HG03469 (cell line): ENCODE results near the gene SIX5.
"Not testable (repeated sequence)": the region's sequence is repeated elsewhere in the genome, so short reads cannot be mapped to it uniquely, and the experiment has no call there.

ENCODE experiments used
- ATAC-seq: cut with Tn5 transposase; IDR thresholded peaks from one replicate; pipeline ENCODE4 v1.9.1; 2021; ENCODE audit warnings: mild to moderate bottlenecking, moderate library complexity, moderate number of reproducible peaks; ENCODE audit not compliant: unreplicated experiment

SIX5 gene

DNA sequence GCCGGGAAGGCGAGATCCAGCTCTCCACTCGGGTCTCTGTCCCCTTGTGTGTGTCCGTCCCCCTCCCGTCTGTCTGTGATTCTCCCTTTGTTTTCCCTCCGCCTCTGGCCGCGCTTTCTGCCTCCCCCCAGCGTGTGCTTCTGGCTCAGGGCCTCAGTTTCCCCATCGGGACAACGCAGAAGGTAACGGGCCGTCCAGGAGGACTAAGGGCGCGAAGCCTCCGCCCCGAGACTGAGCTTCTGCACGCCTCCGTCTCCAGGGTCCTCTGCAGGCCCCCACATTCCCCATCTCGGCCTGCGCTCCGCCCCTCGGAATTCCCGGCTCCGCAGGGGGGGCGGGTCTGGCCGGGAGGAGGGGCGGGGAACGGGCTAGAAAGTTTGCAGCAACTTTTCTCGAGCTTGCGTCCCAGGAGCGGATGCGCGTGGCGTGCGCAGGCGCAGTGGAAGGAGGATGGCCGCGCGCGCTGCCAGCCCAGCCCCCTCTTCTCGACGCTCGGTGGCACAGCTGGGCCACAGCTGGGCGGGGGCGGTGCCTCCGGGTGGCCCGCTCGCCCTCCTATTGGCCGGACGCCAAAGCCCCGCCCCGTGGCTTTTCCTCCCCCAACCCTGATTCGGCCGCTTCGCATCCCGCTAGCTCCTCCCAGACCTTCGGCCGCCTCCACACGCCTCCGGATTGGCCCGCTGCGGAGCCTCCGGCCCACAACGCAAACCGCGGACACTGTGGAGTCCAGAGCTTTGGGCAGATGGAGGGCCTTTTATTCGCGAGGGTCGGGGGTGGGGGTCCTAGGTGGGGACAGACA lies at the start of gene SIX5:
Gene SIX5 (minus strand): TSS at position 269 of the 799 bp plus-strand sequence. CDS start 408 bp downstream, outside the sequence.
- peak; percentile 41 for ATAC-seq

DNA sequence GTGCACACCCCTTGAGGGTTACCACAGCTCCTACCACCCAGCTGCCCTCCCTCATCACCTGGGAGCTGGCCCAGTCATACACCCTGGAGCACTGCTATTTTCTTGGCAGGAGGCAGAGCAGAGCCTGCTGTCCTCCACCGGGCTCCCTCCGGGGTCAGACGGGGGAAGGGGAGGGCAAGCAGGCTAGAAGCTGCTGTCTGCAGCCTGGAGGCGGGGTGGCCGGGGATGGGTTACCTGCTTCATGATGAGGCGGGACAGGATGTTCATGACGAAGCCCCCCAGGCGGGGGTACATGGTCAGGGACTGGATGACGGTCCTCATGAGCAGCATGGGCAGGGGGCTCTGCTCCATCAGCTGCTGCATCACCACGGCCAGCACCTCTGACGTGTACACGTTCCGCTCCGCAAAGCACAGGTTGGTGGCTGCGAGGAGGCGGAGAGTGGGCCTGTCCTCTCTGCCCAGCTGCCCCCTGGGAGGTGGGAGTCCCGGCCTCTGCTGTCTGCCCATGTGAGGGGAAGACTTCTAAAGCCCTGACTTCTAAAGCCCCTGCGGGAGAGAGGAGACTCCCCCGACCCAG lies 48.8 kb upstream of the SIX5 start:
- ATAC-seq = no peak

DNA sequence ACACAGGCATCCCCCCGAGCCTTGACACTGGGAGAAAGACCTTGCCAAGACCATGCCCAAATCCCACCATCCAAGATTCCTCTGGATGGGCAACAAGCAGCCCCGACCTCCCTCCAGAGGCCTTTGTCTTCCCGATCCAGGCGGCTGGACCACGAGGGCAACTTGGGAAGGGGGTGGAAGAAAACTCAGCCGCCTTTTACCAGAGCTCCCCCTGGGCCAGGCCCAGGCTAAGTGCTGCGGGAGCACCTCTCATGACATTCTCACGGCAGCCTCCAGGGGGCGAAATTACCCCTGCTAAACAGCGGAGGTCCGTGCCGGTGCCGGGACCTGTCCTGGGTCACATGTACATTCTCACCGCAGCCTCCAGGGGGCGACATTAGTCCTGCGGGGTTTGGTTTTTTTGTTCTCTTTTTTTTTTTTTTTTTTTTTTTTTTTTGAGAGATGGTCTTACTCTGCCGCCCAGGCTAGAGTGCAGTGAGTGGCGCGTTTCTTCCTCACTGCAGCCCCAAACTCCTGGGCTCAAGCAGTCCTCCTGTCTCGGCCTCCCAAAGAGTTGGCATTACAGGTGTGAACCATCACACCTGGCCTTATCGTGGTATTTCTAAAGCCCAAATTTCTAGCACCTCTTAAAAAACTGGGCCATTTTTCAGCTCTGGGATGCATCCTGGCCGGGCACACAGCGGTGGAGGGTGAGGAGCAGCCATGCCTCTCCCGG lies 48.1 kb upstream of the SIX5 start:
- no peak for ATAC-seq

DNA sequence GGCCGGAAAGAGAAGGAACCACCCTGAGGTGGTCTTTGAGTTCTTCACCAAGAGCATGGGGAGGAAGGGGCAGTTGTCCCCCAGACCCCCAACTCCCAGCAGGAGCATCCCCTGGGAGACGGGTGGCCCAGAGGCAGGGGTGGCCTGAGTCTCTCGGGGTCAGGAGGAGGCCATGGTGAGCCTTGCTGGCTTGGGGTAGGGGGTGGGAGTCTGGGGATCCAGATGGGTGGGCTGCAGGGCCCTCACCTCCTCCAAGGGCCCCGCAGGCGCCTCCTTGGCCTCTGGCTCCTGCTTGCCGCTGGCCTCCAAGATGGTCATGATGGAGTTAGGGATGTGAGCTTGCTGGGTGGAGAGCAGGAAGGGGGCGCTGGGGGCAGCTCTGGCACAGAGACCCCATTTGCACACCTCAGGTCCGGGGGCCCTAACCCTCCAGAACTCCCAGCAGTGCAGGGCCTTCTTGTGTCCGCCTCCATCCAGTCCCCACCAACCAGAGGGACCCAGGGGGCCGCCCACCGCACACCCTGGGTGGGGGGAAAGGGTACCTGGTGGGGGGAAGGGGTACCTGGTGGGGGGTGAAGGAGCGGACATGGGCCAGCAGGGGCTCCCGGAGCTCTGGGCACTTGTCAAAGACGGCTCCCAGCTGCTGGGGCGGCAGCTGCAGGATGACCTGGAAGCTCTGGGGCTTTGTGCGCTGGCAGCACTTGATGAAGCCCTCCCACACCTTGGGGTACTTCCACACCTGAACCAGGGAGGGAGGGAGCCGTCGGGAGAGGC lies 47.4 kb upstream of the SIX5 start:
- ATAC-seq = no peak

DNA sequence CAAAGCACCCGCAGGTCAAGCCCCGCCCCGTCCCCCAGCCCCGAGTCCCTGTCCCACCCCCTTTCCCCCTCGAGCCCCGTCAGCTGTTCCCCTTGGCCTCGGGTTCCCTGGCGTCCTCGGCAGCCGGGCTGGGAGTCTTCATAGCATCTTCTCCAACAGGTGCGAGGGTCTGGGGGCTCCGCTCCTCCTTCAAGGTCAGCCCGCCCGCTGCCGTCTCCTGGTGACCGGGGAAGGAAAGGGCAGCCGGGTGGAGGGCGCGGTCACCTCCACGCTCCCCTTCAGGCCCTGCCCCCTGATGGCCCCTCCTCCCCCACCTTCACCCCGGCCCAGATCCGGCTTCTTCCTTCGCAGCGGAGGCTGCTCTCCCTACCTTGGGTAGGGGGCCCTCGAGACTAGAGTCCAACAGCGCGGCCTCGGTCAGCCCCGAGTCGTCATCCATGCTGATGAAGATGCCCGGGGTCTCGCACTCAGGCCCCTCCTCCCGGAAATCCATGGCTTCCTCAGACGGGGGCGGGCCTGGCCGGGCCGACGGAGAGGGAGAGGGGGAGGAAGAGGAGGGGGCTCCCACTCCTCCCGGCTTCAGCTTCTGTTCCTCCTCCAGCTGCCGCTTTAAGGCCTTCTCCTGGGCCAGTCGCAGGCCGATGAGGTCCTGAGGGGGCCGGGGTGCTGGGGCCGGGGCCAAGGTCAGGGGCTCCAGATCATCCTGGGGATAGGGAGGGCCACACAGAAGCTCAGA lies 46.6 kb upstream of the SIX5 start:
- ATAC-seq = no peak

DNA sequence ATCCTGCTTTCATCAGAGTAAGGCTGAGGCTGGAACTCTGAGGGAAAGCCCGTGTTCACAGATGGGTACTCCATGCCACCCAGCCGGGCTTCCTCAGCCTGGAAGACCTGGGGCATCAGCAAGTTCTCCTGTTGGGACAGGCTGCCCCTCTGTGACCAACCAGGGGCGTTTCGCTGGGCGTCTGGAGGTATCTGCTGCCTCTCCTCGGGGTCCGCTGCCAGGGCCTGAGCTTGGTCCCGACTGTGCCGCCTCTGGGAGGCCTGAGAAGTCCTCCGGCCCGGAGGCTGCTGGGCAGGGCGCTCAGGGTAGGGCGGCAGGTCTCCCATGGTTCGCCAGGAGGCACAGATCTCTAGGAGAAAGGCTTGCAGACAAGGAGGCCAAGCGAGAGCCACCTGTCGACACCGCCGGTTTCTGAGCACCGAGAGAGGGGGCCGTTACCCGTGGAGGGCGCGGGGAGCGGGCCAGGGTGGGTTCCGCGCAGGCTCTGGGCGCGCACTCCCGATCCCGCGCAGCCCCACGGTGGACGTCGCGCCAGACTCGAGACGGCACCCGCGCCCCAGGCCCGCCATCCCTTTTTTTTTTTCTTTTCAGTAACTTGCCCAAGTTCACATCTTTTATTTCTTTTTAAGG lies 45.9 kb upstream of the SIX5 start, which contains the start of gene RSPH6A:
Gene RSPH6A (minus strand): TSS at position 458 of the 630 bp plus-strand sequence. CDS start 132 bp downstream, at position 326.
- no peak for ATAC-seq

DNA sequence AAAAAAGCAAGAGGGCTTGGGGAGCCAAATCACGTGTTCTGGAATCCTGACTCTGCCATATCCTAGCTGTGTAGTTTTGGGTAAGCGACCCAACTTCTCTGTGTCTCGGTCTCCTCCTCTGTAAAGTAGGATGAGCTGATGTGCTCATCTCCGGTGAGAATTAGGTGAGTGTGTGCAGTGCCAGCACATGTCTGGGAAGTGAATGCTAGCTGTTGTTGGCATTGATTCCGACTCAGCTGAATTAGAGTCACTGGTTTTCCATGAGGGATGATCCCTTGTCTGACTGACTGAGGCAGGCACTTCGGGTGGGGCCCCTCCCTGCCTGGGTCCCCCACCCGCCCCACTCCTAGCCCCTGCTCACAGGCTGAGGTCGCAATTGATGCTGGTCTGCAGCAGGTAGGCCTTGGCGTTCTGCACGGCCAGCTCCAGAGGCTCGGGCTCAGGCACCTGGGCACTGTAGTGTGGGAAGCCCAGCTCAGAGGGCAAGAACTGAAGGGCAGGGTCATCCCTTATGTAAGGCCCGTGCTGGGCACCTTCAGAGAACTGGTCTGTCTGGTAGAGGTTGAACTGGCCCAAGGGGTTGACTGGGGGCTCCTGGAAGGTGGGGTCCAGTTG lies 45.2 kb upstream of the SIX5 start:
- no peak for ATAC-seq

DNA sequence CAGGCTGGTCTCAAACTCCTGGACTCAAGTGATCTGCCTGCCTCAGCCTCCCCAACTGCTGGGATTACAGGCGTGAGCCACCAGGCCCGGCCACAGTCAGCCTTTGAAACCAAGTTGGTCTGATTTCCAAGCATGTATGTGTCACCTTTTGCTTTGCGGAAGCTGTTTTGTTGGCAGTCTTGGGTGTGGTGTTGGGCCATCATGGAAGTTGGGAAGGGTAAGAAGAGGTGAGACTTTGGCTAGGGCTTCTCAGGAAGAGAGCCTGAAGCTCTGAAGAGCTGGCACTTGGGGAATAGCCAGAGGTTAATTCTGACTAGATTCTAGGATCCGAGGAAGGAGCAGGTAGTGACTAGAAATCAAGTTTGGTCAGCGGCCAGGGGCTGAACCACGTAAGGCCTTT lies 43.2 kb upstream of the SIX5 start:
- no peak for ATAC-seq

DNA sequence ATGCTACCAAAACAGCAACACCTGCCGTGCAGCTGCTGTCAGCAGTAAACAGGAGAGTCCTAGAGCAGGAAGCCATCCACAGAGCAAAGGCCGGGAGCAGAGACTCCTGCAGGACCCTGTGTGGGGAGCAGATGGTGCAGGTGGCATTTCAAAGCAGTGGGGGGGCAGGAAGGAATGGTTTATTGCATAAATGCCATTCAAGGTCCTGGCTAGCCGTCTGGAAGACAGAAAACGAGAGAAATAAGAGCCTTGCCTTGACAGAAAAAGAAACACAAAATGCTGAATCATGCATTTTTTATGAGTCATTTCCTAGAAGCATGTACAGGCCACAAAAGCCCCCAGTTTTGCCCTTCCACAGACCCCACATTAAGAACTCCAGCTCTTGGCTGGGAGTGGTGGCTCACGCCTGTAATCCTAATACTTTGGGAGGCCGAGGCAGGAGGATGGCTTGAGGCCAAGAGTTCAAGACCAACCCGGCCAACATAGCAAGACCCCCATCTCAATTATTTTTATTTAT lies 40.6 kb upstream of the SIX5 start:
- ATAC-seq = no peak

DNA sequence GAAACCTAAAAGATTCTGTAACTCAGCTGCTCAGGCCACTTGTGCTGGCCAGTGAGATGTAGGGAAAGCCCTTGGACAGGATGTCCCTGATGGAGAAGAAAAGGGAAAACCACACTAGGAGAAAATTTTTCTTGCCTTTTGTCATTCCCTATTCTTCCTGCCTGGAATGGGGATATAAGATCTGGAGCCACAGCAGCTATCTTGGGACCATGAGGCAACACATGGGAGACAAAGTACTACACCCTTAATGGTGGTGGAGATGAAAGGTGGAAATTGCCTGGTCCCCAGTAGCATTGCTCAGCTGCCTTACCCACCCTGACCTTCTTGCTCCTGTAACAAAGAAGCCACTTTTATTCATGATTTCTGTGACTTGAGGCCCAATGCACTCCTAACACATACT lies 36.7 kb upstream of the SIX5 start:
- no peak for ATAC-seq

DNA sequence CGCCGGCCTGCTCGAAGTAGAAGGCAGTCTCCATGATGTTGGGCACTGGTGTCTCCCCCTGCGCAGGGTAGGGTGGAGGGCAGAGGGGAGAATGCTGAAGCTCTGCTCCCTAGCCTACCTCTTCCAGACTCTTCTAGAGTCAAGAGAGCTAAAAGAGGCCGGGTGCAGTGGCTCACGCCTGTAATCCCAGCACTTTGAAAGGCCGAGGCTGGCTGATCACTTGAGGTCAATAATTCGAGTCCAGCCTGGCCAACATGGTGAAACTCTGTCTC lies 35.8 kb upstream of the SIX5 start:
- ATAC-seq = no peak

DNA sequence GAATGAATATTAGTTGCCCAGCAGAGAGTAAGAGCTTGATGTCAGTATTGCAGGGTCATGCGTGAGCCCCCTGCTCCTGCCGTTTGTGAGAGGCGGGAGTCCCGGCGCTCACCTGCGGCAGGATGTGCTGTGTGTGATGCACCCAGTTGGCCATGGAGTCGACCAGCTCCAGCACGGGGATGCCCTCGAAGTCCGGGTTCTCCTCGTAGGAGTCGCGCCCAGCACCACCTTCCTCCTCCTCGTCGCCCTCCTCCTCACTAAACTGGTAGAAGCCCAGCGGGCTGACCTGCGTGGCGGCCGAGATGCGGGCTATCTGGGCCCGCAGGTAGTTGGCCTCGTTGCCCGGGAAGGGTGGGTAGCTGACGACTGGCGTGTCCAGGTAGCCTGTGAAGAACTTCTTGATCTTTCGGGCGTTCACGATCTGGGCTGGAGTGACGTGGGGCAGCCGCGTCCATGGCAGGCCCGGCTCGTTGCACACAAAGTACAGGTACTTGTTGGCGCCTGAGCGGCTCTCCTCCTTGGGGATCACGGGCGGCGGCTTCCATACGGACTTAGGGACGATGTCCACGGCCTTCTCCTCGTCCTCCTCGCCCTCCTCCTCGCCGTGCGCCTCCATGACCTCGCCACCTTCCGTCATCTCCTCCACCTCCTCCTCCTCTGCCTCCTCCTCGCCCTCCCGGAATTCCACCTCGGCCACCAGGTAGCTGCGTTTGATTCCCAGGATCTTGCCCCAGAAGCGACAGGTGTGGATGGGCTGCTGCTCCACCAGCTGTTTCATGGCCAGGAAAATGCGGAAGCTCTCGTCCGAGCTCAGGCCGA lies 35.3 kb upstream of the SIX5 start:
- no peak for ATAC-seq

DNA sequence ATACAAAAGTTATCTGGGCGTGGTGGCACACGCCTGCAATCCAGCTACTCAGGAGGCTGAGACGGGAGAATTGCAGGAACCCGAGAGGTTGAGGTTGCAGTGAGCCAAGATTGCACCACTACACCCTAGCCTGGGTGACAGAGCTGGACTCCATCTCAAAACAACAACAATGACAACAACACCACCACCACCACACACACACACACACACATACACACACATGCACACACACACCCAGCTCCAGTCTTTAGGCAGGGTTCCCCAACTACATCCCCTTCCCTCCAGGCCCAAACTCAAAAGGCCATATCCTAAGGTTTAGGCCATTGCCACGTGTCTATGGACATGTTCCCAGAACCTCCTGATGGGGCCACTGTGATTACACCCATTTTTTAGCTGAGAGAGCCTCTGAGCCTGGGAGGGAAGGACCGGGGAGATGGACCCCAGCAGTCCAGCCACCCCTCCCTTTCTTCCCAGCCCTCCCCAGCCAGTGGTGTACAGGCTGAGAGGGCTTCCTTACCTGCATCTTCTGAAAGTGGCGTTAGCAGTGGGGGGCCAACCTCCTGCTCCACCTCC lies 32.6 kb upstream of the SIX5 start:
- ATAC-seq = no peak

DNA sequence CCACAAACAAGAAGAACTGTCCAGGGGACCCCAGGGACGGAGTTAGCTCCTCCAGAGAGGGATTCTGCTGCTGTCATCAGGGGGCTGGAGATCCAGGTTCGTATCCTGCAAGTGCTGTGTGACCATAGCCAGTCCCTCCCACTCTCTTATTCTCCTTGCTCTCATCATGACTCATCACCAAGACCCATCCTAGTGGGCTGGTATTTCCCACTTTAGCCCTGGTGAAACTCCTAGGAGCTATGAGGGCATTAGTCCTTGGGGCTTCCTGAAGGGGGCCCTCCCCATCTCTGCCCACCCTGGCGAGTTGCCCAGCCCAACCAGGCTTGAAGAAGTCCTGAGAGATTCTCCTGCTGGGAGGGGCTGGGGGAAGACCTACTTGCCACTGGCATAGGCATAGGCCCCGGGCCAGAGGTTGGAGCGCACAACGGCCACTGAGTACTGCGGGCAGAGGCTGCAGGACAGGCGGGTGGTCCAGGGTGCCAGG lies 31.1 kb upstream of the SIX5 start:
- no peak for ATAC-seq

DNA sequence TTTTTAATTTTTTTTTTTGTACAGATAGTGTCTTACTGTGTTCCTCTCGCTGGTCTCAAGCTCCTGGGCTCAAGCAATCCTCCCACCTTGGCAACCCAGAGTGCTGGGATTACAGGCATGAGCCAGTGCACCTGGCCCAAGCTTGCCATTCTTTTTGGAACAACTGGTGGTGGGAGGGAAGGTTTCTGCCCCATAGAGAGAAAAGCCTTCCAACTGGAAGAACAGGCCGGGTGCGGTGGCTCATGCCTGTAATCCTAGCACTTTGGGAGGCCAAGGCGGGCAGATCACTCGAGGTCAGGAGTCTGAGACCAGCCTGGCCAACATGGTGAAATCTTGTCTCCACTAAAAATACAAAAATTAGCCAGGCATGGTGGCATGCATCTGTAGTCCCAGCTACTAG lies 30.5 kb upstream of the SIX5 start:
- ATAC-seq = not testable (repeated sequence)

DNA sequence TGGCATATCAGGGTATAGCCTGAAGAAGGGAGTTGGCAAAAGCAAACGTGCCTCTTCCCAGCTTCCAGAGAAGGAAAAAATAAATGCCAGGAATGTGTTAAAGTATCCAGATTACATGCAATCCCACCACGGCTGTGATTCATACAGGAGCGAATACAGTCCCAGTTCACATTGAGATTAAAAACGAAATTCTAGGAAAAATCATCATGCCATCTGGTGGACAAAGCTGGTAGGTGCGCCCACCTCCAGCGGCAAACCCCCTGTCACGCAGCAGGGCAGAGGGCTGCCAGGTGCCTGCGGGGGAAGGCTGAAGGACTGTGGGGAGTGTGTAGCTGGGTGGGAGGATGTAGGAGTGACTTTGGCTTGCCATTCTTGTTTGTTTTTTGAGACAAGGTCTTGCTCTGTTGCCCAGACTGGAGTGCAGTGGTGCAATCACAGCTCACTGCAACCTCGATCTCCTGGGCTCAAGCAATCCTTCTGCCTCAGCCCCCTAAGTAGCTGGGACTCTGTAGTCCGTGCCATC lies 30.0 kb upstream of the SIX5 start:
- no peak for ATAC-seq

DNA sequence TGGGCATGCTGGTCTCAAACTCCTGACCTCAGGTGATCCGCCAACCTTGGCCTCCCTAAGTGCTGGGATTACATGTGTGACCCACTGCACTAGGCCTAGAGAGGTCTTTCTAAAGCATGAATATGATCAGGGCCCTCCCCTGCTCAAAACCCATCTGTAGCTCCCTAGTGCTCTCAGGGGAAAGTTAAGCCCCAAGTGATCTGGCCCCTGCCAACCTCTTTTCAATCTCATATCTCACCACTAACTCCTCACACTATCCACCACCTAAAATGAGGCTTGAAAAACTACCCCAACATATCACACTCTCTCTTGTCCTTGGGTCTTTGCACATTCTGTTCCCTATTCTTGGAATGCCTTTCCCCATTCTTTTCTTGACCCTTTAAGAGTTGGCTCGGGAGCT lies 25.6 kb upstream of the SIX5 start:
- ATAC-seq = no peak

DNA sequence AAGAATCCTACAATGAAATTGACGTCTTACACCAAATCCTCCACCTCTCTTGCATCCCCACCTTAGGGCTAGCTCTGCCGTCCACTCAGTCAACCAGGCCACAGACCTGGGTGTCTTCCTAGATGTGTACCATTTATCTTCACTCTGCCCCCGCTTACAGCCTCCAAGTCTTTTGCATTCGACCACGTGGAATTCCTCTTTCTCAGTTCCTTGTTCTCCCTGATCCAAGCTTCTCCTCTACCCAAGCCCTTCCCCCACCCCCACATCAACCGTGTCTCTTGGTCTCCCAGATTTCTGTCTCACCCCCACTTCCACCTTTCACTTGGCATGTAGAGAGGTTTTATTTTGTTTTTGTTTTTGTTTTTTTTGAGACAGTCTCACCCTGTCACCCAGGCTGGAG lies 24.8 kb upstream of the SIX5 start:
- no peak for ATAC-seq
